SKM-1 (cell line): ENCODE measurements around the gene CRTC3.
"Not testable (repeated sequence)": the region's sequence is repeated elsewhere in the genome, so short reads cannot be mapped to it uniquely, and the experiment has no call there.

Experiments
- DNase-seq: peaks from one replicate; lab custom pipeline; 2025; ENCODE audit not compliant: unreplicated experiment; lab: John Stamatoyannopoulos, UW

The CRTC3 gene

DNA sequence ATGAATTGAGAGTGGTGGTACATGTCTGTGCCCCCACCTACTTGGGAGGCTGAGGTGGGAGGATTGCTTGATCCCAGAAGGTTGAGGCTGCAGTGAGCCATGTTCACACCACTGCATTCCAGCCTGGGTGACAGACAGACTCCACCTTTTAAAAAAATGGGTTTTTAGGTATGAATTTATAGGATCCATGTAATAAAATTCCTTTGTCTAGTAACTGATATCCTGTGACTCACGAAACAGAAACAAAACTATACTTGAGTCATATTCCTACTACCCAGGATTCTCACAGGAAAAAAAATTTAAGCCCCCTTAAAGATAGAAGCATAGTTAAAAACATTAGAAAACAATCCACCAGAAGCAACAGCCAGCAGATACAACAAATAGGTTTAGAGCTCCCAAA, 10.0 kb upstream of the CRTC3 start:
- no peak for DNase-seq

DNA sequence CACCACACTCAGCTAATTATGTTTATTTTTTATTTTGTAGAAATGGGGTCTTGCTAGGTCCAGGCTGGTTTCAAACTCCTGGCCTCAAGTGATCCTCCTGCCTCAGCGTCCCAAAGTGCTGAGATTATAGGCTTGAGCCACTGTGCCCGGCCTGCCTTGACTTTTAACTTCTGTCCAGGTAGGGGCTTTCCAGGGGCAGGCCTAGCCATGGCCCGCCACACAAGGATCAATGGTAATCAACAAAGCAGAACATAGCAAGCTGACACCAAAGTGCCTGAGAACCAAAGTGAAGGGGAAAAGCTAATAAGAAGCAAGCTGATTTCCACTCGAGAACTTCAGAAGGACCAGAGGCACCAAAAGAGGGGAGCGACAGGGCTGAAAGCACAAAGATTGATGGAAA, 9.4 kb upstream of the CRTC3 start:
- no peak for DNase-seq

DNA sequence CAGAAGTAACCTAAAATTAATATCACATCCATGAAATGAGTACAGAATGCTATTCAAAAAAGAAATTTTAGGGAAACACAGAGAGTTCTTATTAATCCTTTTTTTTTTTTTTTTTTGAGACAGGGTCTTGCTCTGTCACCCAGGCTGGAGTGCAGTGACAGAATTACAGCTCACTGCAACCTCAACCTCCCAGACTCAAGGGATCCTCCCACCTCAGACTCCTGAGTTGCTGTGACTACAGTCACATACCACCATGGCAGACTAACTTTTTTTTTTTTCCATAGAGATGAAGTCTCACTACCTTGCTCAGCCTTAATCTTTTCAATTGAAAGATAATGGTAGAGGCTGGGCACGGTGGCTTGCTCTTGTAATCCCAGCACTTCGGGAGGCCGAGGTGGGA, 6.3 kb upstream of the CRTC3 start:
- no peak for DNase-seq

DNA sequence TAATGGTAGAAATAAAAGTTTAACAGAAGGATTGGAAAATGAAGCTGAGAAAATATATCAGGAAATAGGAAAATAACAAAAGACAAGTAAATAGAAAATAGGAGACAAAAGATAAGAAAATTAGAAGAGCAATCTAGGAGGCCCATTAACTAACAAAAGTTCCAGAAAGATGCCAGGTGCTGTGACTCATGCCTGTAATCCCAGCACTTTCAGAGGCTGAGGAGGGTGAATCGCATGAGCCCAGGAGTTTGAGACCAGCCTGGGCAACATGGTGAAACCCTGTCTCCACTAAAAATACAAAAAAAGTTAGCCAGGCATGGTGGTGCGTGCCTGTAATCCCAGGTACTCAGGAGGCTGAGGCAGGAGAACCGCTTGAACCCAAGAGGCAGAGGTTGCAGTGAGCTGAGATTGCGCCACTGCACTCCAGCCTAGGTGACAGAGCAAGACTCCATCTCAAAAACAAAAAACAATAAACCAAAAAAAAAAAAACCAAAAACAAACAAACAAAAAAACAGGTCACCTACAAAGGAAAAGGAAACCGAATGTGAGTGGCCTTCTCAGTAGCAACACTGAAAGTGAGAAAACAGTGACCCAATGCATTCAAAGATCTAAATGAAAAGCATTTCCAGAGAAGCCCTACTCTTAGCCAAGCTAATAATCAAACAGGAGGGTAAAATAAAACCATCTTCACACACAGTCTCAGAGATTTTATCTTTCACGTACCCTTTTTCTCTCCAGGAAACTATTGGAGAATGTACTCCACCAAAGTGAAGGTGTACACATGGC, 5.5 kb upstream of the CRTC3 start:
- DNase-seq = not testable (repeated sequence)

DNA sequence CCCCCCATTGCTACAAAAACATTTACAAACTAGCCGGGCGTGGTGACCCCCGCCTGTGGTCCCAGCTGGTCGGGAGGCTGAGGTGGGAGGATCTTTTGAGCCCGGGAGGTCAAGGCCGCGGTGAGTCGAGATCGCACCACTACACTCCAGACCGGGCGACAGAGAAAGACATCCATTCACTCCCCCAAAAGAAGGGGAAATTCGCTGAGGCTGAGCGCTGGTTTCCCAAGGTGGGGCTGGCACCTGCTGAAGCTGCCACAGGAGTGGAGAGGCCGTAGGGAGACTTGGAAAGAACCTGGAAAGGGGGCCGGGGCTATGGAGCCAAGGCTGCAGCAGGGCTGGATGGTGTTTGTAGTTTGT, 732 bp upstream of the CRTC3 start:
- DNase-seq = no peak

DNA sequence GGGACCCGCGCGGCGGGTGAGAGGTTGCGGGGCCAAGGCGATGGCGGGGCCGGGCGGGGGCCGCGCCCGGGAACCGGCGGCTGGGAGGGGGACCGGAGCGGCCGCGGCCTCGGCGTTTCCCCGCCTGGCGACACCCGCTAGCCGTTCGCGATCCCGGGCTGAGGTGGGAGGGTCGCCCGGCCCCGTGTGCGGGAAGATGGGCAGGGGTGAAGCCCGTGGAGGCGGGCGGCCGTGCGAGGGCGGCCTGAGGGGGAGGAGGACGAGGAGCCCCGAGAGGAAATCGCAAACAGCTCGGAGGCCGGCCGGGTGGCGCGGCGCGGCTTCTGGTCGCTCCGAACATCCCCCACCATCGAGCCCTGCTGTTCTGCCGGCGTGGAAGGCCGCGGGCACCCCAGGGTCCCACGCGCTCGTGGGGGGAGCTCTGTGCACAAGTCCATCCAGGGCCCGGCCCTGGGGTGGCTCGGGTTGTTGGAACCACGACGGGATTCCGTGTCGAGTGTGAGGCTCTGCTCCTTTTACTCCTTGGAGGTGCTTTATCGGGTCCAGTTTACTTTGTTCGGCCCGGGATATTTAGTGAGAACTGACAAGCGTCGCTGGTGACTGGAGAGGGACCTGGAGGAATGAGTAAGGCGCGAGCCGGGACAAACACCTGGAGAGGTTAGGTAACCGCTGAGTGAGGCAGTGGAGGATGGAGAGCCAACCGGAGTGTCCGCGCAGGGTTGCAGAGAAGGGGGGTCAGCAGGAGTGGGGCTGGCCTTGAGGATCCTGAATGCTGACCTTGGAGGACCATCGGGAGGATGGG, 728 bp downstream of the CRTC3 start:
- no peak for DNase-seq

DNA sequence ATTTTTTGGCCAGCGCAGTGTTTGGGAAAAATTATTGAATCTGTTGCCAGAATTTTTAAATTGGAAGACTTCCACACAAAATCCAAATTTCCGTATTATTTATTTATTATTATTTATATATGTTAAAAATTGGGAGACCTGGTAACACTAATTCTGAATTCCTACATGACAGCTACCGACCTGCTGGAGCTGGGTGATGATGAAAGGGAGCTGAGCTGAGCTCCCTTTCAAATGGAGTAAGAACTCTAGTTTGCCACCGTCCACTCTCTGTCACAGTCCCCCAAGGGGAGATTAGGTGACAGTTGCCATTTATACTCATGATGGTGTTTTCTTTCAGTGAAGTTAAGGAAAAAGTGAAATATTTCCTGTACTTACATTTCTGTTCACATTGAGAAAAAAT, 1.4 kb downstream of the CRTC3 start:
- DNase-seq = no peak

DNA sequence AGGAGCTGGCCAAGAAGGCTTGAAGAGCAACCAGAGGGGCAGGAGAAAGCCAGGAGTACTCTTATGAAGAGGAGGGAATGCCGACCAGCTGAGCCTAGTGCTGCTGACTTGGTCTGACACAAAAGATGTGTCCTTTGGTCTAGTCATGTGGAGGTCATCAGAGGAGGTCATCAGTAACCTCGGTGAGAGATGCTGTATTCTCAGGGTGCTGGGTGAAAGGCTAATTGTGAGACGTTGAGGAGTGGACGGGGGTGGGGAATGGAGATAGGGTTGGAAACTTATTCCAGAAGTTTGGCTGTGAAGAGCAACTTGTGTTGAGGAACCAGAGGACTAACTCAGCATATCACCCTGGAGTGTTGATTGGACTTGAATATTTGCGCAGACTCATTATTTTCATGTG, 5.5 kb downstream of the CRTC3 start:
- DNase-seq = no peak

DNA sequence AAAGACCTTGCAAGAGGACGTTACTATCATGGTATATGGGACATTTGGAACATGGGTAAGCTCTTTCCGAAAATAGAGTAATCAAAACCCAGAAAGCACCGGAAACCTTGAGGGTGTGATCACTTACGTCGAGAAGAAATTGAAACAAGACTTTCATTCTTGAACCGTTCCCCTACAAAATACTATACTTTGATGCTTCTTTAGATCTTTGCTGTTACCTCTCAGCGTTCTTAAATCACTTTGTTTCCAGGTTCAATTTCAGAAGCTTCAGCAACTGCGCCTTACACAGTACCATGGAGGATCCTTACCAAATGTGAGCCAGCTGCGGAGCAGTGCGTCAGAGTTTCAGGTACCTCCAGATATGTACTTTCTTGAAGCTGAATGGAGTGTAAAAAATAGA, 10.1 kb downstream of the CRTC3 start:
- no peak for DNase-seq

DNA sequence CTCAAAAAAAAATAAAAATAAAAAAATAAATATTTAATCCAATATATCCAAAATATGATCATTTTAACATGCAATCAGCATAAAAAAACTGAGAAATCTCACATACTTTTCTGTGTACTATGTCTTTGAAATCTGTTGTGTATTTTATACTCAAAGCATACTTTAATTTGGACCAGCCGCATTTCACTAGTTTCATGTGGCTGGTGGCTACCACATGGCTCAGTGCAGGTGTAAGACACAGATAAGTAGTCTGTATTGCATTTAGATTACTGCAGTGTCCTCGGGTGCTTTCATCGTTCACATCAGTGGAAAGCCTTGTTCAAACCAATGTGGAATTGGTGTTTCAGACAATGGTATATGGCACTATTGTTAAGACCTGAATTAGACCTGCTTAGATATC, 11.0 kb downstream of the CRTC3 start:
- DNase-seq = no peak

DNA sequence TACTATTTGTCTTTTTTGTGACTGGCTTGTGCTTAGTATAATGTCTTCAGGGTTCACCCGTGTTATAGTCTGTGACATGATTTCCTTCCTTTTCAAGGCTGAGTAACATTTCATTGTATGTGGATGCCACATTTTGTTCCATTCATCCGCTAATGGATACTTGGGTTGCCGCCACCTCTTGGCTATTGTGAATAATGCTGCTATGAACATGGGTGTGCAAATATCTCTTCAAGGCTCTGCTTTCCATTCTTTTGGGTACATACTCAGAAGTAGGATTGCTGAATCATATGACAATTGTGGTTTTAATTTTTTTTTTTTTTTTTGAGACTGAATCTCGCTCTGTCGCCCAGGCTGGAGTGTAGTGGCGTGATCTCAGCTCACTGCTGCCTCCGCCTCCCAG, 15.4 kb downstream of the CRTC3 start:
- no peak for DNase-seq

DNA sequence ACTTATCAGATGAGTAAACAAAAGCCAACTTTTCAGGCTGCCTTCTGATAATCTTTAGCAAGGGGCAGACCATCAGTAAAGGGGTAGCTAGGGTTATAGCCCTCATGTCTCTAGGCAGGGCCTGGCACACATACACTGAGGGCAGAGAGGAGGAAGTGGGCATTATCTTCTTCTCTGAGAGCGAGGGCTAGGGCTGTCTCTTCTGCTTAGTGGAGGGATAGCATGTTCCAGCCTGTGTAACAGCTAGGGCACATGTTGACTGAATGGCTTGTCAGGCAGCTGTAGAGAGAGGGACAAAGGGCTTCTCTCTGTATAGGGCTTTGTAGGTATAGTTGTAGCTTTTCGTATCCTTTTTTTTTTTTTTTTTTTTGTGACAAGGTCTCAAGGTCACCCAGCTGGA, 17.8 kb downstream of the CRTC3 start:
- DNase-seq = no peak

DNA sequence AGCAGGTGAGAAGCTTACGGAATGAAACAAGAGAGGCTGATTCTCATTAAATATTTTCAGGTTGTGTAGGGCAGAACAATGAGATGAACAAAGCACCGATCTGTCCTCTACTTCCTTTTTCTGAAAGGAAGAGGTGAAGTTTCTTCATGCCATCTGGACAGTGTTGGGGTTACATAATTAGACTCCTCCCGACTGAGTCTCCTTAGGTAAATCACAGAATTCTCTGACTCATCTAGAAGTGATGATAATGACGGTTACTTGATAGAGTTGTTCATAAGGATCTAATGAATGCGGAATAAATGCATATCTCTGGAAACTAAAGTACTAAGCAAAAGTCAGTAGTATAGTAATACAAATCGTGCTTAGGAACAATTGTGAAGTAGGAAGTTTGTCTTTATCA, 21.2 kb downstream of the CRTC3 start:
- DNase-seq = peak; percentile 87

DNA sequence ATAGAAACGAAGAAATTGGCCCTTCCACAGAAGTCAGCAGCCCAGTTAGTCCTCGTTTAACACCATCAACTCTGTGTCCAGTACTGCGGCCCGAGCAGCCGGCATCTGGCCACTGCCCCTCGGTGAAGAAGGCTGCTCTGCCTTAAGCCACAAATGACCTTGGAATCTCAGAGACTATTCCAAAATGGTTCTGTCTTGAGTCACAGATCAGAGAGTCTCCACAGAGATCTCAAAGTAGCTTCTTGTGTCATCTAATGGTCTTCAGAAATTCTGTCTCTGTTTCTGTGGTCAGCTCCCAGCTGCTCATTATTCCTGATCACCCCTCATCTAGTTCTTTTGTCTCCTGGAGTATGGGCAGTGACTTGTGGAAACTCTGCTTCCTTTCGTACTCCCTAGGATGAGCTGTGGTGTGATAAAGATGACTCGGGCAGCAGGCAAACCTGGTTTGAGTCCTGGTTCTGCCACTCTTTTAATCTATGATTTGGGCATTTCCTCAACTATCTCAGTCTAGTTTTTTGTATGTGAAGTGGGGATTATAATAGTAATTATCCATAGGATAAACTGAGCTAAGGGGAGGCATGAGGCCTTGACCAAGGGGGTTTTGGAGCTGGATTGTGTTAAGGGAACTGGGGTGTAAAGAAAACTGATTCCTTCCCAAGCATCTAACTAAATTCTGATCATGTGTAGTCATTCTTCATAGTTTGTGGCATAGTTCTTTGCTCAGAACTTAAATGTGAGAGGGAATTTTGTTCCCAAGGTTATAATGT, 22.6 kb downstream of the CRTC3 start:
- DNase-seq = no peak

DNA sequence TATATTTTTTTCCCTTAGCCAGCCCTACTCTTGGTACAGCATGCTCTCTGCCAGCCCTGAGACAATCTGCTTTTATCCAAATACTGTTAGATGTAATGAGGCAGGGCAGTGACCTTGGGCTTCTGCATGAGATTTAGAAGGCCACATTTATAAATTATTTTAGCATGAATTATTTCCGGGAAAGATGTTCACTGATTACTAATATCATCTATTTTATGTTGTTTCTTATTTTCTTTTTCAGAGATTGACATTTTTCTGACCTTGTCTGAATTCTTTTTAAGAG, 23.1 kb downstream of the CRTC3 start:
- DNase-seq = no peak

DNA sequence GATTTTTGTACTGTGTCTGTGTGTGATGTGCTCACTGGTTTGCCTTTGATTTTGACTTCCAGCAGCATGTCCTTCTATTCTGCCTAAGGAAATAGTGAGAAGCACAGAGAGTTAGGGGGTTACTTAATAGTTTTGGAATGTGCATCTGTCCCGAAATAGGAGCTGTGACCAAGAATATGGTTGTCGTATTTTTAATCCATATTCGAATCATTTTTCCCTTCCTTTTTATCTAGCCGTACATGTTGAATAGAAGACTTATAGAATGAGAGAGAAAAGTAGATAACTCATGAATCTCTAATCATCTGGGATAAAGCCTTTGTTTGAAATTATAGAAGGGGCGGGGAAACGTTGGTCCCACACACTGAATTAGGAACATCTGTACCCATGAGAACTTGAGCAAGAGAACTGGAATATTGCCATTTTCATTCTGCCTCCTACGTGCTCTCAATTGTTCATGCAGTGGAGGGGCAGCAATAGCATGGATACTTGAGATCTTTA, 23.6 kb downstream of the CRTC3 start:
- no peak for DNase-seq

DNA sequence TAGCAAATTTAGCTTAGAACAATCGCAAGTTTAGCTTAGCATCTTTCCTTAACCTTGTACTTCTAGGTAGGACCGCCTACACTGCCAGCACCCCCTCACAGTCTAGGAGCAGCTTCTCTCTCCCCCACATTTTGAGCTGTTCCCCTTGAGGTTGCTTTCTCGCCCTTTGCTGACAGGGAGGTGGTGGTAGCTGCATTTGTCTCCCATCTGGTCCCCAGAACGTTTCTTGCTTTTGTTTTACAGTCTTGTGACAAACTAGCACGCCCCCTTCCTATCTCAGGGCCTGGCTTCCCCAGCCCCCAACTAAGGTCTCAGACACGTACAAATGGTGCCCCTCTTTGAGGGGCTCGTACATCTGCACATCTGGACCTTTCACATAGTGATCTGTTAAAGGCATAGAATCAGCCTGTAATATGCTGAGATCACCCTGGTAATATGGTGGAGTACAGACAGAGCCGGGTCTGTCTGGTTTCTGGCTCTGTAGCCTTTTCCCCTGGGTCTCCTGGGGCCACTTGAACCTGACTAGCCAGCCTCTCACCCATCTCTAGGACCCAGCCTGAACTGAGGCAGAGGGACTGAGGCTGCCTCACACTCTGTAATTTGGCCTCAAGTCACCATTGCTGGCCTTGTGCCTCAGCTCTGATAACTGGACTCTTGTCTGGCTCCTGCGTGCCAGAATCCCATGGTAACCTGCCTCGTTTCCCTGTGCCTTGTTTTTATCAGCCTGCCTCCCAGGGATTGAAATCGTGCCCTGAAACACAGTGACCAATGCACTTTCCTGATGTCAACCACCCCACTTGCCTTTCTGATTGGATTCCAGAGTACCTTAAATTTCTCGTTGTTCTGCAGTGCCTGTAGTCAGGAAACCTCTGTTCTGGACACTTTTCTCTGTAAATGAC, 27.7 kb downstream of the CRTC3 start:
- no peak for DNase-seq

DNA sequence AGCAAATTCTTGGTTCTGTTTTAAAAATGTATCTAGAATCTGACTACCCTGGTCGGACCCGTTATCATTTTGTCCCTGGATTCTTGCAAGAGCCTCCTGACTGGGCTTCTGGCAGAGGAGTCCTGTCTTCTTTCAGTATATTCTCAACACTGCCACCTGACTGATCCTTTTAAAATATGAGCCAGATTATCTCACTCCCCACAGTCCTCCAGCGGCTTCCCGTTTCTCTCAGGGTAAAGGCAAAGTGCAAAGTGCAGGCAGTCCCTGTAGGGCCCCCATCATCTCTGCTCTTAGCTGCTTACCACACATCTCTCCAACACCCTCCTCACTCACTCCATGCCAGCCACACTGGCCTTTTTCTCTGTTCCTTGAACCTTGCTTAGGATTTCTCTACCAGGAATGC, 28.4 kb downstream of the CRTC3 start:
- DNase-seq = peak; percentile 59

DNA sequence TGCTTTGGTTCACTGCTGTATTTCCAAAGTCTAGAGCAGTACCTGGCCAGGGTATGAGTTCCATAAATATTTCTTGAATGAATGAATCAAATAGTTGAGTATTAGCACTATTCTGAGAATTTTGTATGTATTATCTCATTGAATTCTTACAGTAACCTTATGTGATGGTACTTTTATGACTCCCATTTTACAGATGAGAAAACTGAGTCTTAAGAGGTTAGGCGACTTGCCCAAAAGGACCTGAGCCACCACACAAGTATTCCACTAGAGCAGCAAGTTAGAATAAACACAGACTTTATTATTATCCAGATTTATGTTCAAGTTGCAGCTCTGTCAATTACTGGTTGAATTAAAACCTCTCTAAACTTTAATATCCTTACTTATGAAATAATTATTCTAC, 29.4 kb downstream of the CRTC3 start:
- no peak for DNase-seq

DNA sequence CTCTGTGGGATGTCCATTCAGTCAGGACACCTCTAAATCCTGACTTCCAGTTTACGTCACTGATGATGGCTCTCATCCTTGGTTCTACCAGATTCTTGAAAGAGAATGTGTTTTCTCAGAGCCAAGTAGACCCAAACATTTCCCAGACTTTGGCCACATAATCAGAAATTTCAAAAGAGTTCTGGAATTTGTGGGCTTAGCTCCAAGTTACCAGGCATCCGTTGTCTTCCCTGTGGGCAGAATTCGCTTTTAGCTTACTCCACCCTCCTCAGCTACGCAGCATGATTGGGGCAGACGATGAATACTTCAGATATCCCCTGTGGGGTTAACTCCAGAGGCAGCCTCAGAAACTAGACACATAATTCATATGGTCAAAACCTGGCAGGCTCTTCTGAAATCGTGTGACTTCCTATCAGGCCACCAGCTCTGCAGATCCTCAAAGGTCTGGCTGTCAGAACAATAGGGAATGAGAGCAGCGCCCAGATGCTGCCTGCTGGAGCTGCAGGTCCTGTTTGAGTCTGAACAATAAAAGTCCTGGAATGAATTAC, 30.6 kb downstream of the CRTC3 start:
- no peak for DNase-seq
